ENCODE measurements around the gene GALNS.
"Not testable (repeated sequence)": the region's sequence is repeated elsewhere in the genome, so short reads cannot be mapped to it uniquely, and the experiment has no call there.

The GALNS gene, protein sequence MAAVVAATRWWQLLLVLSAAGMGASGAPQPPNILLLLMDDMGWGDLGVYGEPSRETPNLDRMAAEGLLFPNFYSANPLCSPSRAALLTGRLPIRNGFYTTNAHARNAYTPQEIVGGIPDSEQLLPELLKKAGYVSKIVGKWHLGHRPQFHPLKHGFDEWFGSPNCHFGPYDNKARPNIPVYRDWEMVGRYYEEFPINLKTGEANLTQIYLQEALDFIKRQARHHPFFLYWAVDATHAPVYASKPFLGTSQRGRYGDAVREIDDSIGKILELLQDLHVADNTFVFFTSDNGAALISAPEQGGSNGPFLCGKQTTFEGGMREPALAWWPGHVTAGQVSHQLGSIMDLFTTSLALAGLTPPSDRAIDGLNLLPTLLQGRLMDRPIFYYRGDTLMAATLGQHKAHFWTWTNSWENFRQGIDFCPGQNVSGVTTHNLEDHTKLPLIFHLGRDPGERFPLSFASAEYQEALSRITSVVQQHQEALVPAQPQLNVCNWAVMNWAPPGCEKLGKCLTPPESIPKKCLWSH

DNA sequence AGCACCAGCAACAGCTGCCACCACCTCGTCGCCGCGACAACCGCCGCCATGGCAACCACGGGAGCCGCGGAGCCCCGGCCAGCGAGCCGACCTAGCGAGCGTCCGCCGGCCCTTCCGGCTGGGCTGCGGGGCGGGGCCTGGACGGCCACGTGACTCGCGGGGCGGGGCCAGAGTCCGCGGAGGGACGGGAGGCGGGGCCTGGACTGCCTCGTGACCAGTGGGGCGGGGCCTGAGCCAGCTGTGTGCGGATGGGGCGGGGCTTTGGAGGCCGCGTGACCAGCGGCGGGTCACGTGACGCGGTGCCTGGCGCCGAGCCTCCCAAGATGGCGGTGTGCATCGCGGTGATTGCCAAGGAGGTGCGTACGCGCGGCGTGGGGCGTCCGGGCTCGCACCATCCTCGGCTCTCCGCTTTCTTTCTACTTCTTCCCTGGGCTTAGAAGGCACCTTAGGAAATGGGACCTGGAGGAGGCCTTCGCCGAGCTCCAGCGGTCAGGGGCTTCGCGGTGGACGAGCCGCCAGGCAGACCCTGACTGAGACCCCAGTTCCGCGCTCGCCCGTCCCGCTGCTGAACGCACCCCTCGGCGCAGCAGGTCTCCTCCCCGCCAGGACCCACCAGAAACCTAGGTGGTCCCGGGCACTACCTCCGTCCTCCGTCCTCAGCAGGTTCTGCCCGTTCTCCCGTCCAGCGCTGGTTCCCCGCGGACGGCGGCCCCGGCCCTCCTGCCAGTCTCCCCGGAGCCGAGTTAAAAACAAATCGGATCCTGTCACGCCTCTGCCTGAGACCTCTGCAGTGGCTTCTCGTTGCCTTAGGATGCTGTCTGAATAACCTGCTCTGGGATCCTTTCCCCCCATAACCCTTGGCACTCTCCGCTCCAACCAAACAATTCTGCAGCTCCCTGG, at the start of gene GALNS, which contains the start of gene TRAPPC2L:
Gene GALNS, minus strand, starts transcription at position 120 of the 900 bp plus-strand sequence. Its CDS starts 70 bp downstream, at position 50.
Gene TRAPPC2L, plus strand, starts transcription at position 300 of the 900 bp plus-strand sequence. Its CDS starts 24 bp downstream, at position 324.
- DNase-seq = peak; percentile 85 to 92

DNA sequence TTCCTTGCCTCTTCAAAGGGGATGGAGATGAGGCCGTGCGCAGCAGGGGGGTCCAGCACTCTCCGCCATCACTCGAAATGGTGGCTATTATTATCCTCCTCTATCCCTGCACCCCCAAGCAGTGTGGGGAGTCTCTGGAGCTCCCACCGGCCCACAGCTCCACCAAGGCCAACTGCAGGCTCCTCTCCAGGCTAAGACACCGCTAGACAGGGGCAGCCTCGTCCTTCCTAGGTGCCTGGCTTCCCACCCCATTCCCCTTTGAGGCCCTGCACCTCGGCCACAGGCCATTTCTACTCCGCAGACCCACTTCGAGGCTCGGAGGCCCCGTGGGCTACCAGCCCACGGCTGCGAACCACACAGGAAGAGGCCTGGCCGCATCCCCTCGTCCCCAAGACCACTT, 49.3 kb upstream of the GALNS start:
- DNase-seq = no peak

DNA sequence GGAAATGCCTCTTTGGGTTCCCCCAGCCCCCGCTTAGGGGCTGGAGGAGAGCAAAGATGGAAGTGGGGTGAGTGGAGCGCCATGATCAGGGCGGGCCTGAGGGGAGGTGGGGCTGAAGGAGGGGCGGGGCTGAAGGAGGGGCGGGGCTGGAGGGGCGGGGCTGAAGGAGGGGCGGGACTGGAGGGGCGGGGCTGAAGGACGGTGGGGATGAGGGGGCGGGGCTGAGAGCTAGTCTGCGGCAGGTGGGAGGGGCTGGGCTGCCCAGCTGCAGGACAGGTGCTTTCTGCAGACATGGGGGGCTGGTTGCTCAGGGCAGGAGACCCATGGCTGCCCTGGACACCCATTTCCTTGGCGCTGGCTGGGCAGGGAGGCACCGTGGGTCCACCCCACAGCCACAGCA, 48.8 kb upstream of the GALNS start:
- no peak for DNase-seq

DNA sequence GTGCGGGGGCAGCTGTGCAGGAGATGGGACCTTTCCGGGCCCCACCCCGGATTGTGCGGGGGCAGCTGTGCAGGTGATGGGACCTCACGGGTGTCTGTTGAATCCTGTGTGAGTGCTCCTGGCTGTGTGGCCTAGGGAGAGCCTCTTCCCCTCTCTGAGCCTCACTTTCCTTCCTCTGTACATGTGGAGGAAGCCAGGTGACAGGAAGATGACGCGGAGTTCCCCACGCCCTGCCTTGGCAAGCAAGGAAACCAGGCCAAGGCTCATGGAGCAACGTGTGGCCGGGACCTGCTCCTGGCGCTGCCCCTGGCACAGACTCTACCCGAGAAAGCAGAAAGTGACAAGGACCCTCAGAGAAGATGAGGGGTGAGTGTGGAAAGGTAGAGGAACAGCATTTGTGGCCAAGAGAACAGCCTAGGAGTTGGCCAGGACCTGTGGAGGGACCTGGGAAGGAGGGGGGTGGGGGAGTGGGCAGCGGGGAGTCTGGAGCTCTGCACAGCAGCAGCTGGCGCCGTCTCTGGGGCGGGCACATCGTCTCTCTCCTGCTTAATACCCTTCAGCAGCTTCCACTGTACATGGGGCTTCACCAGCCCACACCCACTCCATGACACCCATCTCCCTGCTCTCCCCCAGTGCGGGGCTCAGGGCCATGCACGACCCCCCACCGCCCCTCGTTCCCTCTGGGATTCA, 48.1 kb upstream of the GALNS start:
- no peak for DNase-seq

DNA sequence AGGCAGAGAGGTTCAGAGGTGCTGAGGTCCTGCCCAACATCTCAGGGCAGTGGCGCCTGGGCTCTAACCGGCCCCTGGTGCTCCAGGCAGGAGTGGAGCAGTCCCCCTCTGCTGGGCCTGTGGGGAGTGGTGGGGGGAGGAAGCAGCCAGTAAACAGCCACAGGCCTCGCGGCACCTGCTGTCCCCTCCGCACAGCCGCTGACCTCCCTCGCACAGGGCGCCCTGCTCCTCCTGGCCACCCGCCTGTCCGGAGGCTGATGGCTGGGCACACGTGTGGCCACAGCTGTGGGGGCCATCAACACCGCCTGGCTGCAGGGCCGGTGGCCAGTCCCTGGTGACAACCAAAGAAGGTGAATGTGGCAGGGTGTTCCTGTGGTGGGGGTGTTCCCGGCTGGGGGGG, 46.5 kb upstream of the GALNS start:
- DNase-seq = no peak

DNA sequence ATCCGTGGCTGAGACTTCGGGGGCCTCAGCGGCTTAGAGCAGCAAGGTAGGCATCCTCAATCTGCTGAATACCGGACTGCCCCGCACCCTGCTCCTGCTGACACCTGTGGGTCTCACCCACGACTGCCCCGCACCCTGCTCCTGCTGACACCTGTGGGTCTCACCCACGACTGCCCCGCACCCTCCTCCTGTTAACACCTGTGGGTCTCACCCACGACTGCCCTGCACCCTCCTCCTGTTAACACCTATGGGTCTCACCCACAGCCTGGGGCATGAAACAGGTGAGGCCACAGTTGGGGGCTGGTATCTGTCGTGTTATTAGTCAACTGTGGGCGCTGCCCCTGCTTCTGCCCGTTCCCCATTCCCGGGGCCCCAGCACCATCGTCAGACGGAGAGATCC, 46.0 kb upstream of the GALNS start:
- DNase-seq = no peak

DNA sequence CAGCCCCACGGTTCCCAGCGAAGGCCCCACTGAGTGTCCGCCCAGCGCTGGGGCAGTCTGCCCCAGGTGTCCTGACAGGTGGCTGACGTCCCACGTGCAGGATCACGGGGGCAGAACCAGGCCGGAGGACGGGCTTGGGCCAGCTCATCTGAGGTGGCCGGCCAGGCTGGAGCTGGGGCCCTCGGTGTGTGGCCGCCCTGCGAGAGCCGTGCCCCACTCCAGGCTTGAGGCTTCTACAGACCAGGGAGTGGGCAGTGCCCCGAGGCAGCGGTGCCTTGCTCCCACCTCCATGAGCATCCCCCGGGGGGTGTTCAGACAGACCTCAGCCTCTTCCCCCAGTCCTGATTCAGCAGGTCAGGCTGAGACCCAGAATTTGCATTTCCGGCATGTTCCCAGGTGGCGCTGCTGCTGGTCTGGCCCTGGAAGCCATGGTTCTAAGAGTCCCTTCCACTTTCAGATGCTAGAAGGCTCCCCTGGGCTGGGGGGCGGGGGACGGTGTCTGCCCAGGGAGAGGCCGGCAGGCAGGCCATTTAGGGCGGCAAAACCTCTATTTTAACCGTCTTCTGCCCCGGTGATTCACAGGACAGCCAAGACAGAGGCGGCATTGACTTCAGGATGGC, 45.1 kb upstream of the GALNS start:
- DNase-seq = no peak

DNA sequence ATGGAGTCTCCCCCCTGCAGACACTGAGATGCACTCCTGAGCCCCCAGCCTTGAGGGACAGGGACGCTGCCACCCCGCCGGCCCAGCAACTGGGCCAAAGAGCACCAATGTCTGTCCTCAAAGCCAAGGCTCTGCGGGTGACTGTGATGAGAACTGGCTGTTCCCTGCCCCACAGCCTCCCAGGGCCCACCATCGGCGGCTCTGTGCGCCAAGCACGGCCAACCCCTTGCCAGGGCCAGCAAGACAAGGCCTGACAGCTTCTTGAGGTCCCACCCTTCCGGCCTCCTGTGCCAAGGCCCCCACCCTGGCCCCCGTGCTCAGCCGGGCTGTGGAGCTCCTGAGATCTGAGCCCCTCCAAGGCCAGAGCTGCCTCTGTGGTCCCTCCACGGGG, 43.9 kb upstream of the GALNS start:
- DNase-seq = no peak

DNA sequence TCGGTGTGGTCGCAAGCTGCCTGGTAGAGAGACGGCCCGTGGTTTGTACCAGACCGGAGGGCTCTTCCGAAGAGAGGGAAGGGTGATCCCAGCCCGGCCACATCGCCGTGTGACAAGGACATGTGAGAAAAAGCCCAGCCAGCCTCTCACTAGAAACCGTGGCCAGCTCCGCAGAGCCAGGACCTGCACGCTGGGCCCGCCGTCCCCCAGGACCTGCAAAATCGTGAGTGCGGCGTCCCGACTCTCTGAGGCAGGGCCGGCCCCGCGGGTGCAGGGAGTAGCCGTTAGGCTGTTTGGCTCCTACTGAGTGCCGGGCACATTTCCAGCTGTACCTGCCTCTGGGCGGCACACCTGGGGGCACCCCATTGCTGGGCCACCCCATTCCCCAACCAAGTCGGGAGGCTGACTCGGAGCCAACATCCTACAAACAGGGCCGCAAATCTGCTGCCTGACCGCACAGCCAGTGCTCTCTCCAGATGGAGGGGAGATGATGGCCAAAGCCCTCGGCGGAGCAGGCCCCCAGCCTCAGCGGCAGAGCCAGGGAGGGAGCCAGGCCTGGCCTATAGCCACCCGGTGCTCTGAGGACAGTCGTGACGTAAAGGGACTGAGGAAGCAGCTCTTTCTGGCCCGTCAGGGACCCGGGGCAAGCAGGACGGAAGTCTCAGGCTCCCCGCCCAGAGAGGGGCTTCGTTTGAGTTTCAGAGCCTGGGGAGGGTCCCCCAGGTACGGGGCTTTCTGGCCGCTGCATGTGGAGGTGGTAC, 43.3 kb upstream of the GALNS start:
- DNase-seq = no peak

DNA sequence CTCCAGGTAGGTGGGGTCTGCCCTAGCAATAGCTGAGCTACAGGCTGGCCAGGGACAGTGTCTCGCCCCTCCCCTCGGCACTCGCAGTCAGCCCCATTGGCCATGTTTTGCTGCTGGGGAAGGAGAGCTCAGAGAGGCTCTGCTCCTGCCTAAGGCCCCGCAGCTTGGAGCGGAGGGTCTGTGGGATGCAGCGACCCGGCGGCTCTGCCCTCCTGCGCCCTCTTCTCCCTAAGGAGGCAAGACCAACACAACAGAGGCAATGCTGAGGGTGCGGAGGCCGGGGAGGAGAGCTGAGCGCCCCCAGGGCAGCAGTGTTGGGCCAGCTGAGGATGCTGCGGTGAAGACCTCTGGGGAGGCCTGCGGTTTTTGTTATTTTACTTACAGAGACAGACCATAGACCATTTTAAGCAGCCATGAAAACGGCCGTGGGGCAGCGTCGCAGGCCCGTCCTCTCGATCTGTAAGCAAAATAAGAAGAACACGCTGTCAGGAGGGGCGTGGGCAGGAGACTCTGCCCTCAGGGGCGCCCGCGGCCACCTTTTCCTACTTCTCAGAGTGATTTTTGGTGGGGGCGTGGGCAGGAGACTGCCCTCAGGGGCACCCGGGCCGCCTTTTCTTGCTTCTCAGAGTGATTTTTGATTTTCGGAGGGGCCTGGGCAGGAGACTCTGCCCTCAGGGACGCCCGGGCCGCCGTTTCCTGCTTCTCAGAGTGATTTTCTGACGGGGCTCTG, 41.1 kb upstream of the GALNS start:
- no peak for DNase-seq

DNA sequence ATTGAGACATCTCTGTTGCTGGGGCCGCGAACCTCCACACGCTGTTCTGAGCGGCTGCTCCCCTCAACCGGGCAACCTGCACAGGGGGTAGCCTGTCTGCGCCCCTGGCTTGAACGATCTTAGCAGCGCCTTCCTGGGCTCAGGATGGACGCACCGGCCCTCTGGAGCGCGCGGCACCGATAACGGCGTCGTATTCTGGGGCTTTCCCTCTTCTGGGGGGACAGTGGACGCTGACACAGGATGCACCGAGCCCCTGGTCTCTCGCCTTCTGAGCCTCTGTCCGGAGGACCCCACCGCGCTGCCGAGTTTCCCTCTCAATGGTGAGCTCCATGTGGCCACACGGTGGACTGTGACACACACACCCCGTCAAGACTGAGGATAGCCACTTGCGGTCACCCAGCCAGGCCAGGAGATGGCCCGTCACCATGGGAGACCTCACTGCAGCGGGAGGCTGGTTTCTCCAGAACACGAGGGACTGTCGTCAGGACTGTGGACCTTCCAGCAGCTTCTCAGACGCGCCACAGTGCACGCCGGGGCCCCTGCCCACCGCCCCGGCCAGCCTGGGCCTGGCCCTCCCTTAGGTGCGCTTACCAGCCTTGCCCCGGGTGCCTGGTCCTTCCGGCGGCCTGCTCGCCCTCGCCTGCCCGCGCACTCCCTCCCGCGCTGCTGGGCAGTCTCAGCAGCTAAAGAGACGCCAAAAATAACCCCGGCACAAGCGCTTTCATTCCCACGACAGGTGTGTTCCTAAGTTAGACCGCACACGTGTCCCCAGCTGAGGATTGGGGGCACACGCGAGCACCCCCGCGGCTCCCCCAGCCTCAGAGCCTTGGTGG, 39.7 kb upstream of the GALNS start:
- no peak for DNase-seq

DNA sequence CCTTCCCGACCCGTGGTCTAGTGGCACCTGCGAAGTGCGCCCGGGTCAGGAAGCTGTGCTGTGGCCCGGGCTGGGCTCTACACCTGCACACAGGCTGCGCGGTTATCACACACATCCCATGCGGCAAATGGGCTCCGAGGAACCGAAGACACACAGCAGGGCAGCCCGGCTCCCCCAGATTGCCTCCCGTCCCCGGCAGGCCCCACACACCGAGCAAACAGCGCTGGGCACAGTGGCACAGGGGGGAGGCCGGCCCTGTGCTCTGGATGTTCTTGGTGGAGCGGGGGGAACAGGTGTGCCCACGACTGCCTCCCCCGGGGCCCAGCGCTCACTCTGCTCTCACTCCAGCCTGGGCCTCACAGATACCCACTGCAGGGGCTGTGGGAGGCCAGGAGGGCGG, 38.6 kb upstream of the GALNS start:
- DNase-seq = no peak

DNA sequence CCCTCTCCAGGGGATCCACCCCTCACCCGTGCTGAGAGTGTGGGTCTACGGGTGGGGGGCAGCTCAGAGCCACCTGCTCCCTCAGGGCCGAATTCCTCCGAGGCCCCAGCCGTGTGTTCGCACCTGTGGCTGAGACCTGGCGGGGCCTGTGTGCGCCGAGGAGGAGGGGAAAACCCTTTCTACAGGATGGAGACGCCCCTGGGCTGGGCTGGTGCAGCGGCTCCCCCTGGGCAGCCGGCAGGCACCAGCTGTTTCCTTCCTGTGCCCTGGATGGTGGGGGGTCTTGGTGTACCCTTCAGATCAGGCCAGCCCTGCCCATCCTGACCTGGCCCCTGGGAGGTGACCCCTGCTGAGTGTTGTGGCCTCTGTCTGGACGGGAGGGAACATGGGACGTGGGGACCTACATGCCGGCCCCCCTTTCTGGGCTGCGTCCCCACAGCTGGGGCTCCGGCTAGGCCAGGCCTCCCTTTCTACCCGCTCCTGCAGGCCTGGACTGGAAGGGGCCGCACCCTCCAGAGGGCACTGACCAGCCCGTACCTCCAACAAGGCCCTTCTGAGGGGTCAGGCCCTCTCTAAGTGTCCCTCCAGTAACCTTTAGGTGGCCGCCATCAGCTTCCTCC, 38.0 kb upstream of the GALNS start:
- DNase-seq = no peak

DNA sequence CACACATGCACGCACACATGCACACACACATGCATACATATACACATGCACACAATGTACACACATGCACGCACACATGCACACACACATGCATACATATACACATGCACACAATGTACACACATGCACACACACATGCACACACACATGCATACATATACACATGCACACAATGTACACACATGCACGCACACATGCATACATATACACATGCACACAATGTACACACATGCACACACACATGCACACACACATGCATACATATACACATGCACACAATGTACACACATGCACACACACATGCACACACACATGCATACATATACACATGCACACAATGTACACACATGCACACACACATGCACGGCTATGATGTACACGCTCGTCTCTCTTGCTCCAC, 37.5 kb upstream of the GALNS start:
- not testable (repeated sequence) for DNase-seq

DNA sequence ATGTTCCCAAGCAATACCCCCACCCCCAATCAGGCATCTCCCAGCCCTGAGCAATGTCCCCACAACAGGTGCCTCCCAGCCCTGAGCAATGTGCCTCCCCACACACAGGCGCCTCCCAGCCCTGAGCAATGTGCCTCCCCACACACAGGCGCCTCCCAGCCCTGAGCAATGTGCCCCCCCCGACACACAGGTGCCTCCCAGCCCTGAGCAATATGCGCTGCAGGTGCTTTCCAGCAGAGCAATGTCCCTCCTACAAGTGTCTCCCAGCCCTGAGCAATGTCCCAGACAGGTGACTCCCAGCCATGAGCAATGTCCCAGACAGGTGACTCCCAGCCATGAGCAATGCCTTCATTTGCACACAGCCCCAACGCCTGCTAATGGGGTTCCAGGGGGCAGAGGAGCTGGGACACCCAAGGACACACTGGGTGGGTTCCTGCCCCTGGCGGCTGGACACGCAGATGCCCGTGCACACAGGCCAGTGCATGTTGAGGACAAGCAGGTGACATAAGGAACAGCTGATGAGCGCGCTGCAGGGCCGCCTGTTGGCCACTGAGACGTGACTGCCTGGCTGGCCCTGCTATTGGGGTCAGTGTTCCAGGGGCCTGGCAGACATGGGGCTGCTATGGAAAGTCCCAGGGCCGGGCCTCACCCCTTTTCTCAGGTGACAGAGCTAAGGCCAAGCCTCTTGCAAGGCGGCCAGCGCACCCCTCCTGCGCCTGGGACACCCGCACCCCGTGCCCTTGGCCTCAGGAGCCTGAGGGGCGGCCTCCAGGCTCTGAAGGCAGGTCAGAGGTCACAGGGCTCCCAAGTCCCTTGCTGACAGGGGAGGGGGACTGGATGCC, 36.6 kb upstream of the GALNS start:
- DNase-seq = no peak

DNA sequence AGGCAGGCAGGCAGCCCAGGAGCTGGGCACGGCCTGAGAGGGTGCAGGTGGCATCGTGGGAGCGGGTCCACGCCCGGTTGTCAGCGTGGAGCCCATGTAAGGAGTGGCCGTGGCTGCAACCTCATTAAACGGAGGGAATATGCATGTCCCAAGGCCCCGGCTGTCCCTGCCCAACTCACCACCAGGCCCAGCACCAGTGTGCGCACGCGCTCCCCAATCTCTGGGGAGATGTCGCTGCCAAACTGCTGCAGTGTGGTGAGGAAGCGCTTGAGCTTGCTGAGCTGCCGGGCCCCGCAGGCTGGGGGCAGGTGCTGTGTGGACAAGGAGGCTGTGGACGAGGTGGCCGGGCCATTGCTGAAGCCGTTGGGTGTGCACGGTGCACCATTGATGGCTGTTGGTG, 35.3 kb upstream of the GALNS start:
- no peak for DNase-seq

DNA sequence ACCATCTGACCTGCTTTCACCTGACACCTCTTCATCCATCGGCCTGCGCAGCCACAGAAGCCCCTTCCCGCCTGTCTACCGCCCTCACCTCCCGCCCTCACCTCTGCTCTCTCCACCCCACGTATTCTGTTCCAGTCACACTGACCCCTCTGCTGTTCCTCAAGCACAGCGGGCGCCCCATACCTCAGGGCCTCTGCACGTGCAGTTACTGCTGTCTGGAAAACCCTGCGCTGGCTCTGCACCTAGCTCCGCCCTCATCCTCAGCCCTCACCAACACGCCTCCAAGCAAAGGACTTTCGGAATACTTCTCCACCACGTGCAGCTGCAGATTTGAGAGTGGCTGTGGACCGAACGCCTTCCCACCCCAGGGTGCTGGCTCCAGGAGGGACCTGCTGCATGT, 34.3 kb upstream of the GALNS start:
- DNase-seq = no peak

DNA sequence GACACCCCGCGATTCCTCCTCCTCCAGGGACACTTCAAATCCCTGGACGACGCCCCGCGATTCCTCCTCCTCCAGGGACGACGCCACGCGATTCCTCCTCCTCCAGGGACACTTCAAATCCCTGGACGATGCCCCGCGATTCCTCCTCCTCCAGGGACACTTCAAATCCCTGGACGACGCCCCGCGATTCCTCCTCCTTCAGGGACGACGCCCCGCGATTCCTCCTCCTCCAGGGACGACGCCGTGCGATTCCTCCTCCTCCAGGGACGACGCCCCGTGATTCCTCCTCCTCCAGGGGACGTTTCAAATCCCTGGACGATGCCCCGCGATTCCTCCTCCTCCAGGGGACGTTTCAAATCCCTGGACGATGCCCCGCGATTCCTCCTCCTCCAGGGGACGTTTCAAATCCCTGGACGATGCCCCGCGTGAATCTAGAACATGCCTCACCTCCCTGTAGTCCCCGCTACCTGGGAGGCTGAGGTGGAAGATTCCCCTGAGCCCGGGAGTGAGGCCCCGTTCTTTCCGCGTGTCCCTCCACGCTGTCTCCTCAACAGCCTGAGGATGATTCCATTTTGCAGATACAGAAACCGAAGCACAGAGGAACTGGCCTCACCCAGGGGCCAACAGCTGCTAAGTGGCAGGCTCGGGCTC, 33.1 kb upstream of the GALNS start:
- DNase-seq = not testable (repeated sequence)
